Fibroblast of villous mesenchyme (primary cell): ENCODE results near the gene RBMS3. TPM values are rescaled to one million over a fixed set of nuclear protein-coding genes. Genes with fewer than 3 reads are reported as not detected.

Experiments
- DNase-seq: peaks from one replicate; pipeline ENCODE4 v3.0.0-alpha.2; 2010; ENCODE audit warnings: low read depth
- H3K4me3 ChIP-seq: 2 replicates; pipeline ENCODE4 v1.5.1; 2011; ENCODE audit warnings: low read depth, mild to moderate bottlenecking, low read length
- CTCF ChIP-seq: IDR thresholded peaks from 2 replicates; pipeline ENCODE4 v1.5.1; 2012; ENCODE audit warnings: low read depth, mild to moderate bottlenecking, low read length; ENCODE audit not compliant: insufficient read depth
- total RNA-seq: library from RNA; depleted of rRNA; stranded (reverse); fragments of >200 nt; gene quantifications from 2 replicates; pipeline ENCODE4 v1.2.3, GENCODE V29; 2012

The RBMS3 gene
- total RNA-seq, 1 donor: 85.9 TPM

DNA sequence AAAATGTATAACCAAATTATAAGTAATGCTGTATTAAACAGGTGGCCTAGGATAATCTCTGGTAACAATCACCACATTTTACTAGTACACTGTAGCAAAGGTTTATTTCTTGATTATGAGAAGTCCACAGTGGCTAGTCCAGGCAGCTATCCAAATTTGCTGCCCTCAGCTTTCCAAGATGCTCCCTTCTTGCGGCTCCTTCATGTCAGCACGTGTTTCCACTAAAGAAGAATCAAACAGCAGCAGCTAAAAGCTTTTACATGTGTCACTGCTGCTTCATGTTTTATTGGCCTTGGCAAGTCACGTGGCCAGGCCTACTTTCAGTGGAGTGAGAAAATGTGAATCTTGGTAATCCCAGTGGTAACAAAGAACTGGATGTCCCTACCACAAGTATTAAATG is 5.6 kb upstream of the RBMS3 start:
- peak; percentile 62 for DNase-seq
- TF ChIP-seq CTCF: no peak
- H3K4me3 ChIP-seq: no peak overlapping the region

DNA sequence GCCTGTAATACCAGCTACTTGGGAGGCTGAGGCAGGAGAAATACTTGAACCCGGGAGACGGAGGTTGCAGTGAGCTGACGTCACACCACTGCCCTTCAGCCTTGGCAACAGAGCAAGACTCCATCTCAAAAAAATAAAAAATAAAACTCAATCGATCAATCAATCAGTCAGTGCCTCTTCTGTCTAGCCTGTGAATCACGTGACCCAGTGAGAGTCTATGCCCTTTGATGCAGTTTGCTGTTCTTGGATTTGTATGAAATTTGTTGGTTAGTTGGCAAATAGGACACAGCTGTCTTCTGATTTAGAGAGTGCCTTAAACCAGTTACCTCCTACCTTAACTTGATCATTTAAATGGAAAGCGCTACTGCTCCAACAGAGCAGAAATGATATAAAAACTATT is 3.6 kb upstream of the RBMS3 start:
- no peak for TF ChIP-seq CTCF
- no peak overlapping the region for H3K4me3 ChIP-seq
- DNase-seq: no peak

GRCh38 chr3:29279286-29279685 is 1.6 kb upstream of the RBMS3 start:
- TF ChIP-seq CTCF: no peak
- DNase-seq: no peak
- no peak overlapping the region for H3K4me3 ChIP-seq

DNA sequence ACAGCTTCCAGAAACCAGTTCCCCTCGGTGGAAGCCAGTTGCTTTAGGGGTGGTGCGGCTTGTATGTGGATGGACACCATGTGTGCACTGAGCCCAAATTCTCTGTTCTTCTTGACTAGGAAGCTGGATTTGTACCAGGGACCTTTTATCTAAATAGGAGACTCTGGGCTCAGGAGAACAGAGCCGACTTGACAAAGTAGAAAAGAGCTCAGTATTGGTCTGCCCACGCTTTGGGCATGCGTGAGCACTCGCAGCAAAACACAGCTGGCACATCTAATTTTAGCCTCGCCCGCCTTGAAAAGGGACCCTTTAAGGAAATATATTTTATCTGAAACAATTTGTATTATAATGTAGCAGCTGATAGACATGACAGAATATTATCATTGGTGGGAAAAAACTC is 1.1 kb upstream of the RBMS3 start:
- peak overlapping the region; percentile 86 for H3K4me3 ChIP-seq
- no peak for DNase-seq
- TF ChIP-seq CTCF: no peak

GRCh38 chr3:29281094-29281343 is 148 bp downstream of the RBMS3 start:
- TF ChIP-seq CTCF: no peak
- peak; percentile 65 for DNase-seq
- H3K4me3 ChIP-seq: peak overlapping the region; percentile 86

- peak; percentile 45 for DNase-seq
- H3K4me3 ChIP-seq: peak overlapping the region; percentile 86
- TF ChIP-seq CTCF: no peak
Measured at GRCh38 chr3:29281344-29282241, 722 bp downstream of the RBMS3 start.
